Stimulated activated CD8-positive, alpha-beta memory T cell treated with anti-CD3 and anti-CD28 coated beads, Interleukin-2, amount 100 ng/mL, for 48 hours (primary cell): ENCODE results near the gene SDR39U1.

ENCODE experiments used
- DNase-seq, 2 donors: peaks; one replicate each; pipeline ENCODE4 v3.0.0-alpha.2; 2020; ENCODE audit warnings: low read depth in 2 of 2

Gene SDR39U1

GRCh38 chr14:24411443-24412389, 30.9 kb downstream of the SDR39U1 start:
- no peak for DNase-seq

- no peak for DNase-seq
Measured at GRCh38 chr14:24409956-24410355, 32.6 kb downstream of the SDR39U1 start.

GRCh38 chr14:24409192-24409591, 33.4 kb downstream of the SDR39U1 start:
- DNase-seq = no peak

- DNase-seq = no peak
Measured at GRCh38 chr14:24408764-24409163, 33.8 kb downstream of the SDR39U1 start.

DNA sequence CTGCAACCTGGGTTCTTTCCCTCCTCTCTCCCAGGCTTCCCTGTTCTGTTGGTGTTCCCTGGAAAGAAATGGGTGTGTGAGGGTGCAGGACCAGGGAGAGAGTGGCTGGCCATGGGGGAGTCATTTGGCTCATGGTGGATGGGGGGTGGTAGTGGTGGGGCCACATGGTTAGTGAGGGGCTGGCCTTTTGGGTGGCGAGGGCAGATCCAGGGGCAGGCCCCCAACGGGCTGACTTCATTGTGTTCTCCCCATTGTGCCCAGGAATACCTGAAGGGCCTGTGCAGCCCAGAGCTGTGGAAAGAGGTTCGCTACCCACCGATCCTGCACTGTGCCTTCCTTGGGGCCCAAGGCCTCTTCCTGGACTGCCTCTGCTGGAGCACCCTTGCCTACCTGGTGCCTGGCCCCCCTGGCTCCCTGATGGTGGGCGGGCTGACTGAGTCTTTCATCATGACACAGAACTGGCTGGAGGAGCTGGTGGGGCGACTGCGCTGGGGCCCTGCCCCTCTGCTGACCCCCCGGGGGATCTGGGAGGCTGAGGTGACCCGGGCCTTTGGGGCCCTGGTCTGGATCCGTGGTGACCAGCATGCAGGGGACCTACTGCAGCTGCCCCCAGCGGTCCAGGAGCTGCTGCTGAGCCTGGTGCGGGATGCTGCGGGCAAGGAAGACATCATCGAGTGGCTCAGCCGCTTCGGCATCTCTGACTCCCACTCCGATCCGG, 34.8 kb downstream of the SDR39U1 start:
- no peak for DNase-seq

- no peak for DNase-seq
Measured at GRCh38 chr14:24406416-24406815, 36.2 kb downstream of the SDR39U1 start.

DNA sequence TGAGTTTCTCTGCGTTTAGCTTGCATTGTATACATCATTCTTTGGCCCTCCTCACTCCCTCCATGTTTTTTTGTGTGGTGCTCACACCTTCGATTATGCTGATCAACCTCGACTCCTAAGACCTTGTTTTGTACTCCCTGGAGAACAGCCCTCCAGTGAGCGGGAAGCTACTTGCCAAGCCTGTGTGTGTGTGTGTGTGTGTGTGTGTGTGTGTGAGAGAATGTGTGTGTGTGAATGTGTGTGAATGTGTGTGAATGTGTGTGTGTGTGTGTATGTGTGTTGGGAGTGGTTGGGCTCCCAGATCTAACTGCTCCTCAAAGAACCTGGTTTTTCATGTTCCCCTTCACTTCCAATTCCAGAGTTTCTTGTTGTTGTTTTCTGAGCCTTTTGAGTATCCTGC, 37.8 kb downstream of the SDR39U1 start:
- DNase-seq = no peak

- DNase-seq = no peak
Measured at GRCh38 chr14:24403294-24403998, 39.1 kb downstream of the SDR39U1 start.

DNA sequence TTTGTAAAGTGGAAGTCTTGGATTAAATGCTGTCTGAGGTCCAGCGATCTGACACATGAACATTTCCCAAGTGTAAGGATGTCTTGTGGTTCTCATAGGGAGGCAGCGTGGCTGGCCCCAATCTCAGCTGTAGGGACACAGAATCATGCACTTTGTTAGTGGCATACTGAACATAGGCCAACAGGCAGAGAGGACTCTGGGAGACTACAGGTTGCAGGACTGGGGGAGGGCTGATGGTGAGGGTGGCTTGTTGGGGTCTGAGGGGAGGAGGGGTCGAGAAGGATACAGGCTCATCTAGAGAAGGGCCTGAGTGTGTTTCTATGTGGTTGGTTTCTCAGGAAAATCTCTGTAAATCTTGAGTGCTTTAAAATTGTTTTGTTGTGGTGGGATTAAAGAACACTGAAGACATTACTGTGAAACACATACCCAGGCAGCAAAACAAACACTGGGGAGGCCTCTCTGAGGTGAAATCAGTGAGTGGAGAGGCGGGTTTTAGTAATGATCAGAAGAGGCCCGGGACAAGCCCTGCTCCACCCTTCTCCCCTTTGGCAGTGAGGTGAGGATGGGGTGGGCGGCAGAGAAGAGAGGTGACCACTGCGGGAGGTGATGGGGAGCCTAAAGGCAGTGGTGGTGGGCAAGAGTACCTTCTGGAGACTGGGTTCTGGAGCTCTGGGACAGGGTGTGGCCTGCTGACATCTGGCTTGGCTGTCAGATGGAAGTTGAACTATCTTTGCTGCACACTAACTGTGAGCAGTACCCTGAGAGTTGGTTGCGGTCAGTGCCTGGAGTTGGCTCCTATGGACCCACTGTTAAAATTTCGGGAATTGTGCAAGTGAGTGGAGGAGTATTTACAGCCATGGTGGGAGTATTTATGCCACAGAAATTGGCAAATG, 40.5 kb downstream of the SDR39U1 start:
- no peak for DNase-seq

GRCh38 chr14:24399999-24400718, 42.4 kb downstream of the SDR39U1 start:
- DNase-seq = no peak

DNA sequence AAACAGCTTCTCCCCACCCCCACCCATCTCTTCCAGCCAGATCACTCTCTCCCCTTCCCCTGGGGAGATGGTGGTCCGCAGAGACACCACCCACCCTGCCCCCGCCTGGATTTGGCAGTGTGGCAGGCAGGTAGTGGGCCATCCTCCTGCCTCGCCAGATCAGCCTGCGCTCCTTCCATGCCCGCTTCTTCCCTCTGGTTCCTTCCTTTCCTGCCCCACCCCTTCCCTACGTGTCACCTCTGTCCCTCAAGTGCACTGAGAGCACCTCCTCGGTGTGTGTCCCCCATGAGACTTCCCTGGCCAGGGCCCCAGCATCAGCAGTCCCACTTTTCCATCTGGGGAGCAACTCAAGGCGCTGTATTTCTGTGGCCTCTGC, 43.1 kb downstream of the SDR39U1 start:
- no peak for DNase-seq

- no peak for DNase-seq
Measured at GRCh38 chr14:24398653-24399446, 43.7 kb downstream of the SDR39U1 start, which contains the start of gene NYNRIN. NYNRIN (plus strand) TSS chr14:24399003; CDS start chr14:24399247, 244 bp downstream.

GRCh38 chr14:24398293-24398652, 44.3 kb downstream of the SDR39U1 start:
- DNase-seq = no peak

GRCh38 chr14:24397639-24398292, 44.8 kb downstream of the SDR39U1 start:
- no peak for DNase-seq

GRCh38 chr14:24395609-24396582, 46.7 kb downstream of the SDR39U1 start:
- DNase-seq = no peak

DNA sequence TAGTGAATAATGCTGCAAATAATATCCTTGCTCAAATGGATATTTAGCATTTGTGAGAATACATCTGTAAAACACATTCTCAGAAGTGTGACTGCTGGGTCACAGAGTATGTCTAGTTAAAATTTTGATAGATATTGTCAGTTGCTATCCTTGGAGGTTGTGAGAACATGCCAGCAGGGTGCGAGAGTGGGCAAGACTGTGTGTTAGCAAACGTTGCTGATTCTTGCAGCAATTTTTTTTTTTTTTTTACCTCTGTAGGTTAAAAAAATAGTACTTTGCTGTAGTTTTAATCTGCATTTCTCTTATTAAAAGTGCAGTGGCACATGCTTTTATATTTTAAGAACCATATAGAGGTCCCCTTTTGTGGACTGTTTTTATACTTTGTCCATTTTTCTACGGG, 48.3 kb downstream of the SDR39U1 start:
- DNase-seq = no peak

GRCh38 chr14:24392325-24393091, 50.1 kb downstream of the SDR39U1 start:
- no peak for DNase-seq
